HG03045 (cell line): ENCODE measurements around the gene UCHL3.

Experiments
- ATAC-seq: cut with Tn5 transposase; IDR thresholded peaks from one replicate; pipeline ENCODE4 v1.9.1; 2021; ENCODE audit warnings: mild to moderate bottlenecking, moderate library complexity; ENCODE audit not compliant: unreplicated experiment

Gene UCHL3

DNA sequence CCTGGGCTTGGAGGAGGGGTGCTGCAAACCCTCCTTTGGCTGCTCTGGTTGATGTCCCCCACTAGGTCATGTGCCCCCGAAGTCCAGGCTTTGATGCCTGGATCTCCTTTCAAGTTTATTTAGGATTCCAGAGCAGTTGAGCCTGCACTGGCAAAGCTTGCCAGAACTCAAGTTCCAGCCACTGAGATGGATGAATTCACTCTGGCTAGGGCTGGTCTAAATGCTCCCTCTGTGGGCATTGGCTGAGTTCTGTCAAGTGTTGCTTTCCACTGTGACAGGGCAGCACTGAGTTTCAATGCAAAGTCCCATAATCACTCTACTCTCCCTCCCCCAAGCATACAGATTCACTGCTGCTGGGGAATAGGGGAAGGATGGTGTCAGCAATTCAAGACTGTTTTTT is 68.7 kb downstream of the UCHL3 start:
- no peak for ATAC-seq

DNA sequence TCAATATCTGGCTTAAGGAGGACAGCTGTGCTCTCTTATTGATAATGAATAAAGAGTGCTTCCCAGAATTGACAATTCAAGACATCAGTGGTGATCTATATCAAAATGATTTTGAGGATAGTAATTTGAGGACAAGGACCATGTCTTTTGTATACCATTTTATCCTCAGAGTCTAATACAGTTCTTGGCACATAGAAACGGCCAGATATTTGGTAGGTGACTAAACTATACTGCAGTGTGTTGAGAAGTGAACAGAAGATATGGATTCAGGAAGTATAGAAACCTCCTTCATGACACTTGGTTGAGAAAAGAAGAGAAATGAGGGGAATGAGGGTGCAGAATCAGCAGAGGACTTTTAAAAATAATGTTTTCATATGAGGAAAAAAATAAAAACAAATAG is 70.4 kb downstream of the UCHL3 start:
- no peak for ATAC-seq

DNA sequence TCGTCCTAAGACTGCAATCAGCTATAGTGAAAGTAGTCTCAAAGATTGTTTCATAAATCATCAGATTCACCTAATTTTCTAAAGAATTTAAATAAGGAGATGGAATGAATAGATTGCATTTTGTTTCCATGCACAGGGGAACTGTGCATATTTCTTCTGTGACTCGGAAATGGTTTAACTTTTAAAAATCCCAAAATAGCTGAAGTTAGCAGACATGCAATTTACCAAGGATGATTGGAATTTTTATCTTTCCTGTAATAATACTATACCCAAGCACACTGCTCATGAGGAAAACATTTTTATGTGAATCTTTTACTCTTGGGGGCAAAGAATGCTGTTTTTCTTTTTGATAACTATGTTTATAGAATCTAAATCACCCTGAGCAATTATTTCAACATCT is 71.6 kb downstream of the UCHL3 start:
- no peak for ATAC-seq

DNA sequence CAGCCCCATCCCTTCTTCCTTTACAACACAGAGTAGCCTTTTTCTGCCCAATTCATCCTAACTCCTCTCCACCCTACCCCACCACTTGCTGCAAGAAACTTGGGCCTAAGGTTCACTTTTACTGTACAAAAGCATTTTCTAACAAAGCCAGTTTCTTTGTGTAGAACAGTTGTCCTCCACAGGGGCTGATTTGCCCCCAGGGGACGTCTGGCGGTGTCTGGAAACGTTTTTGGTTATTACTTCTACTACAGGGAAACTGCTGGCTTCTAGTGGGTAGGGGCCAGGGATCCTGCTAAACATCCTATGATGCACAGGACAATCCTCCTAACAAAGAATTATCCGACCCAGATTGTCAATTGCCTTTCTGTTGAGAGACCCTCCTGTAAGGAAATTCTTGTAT is 79.2 kb downstream of the UCHL3 start:
- ATAC-seq = no peak

DNA sequence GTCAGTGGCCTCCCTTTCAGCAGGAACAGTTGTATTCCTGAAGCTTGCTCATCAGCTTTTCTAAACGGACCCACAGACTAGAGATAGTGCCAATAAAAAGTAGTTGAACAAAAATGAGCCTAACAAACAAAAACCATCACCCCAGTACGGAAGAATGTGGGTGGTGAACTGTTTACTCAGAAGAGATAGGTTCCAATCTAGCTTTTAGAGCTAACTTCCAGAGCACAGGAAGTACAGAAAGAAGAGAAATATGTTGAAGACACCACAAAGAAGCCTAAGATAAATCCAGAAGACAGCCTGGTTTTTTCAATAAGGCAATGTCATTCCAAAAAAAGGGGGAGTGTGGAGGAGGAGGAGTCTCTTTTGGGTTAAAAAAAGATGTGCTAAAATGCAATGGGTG is 83.7 kb downstream of the UCHL3 start:
- no peak for ATAC-seq

DNA sequence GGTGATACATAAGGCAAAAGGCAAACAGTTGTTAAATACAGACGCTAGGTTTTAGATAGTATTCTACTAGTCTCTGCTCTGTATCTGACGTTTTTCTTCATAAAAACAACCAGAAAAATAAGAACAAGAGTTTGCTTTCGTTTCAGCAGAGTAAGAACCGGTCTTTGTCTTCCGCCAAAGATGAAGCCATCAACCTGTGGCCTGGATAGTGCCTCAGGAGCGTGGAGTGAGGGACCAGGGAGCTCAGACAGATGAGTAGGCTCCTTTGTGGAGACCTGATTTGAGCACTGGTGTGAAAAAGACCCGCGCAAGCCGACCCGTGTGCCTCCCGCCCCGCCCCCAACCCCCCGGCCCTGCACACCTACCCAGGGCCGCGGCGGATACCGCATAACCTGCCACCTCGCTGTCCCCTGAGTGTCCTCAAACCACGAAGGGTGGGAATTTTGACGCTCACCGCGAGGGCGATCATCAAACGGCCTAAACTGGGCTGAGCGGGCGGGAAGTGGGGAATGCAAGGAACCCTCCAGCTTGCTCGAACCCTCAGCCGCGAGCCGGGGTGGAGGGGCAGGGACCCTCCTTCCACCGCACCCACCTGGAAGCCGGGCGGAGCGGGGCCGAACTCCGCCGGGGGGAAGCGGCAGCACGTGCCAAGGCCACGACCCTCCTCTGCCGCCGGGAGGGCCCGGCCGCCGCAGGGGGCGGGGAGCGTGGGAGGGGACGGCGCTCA is 85.7 kb downstream of the UCHL3 start:
- no peak for ATAC-seq

DNA sequence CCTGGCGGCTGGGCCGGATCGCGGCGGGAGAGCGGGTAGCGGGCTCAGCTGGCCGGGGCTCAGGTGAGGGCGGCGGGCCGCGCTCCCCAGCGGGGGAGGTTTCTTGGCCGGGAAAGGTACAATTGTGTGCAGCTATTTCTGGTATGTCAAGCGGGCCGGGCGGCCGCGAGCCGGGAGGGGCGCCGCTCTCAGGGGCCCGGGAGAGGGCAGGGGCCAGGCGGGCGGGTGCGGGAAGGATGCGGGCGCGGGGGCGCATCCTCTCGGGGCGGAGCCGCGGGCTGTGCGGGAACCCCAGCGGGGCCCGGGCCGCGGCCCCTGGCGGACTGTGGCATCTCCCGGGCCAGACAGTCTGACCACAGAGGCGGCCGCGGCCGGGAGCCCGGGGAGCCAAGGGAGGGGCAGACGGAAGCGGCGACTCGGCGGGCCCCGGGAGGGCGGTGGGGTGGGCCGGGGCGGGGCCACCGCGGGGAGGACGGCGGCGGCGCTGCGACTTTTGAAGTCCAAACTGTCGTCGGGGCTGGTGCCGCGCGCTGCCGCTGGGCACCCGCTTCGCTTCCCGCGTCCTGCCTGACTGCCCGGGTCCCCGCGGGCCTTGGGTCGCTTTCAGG is 86.3 kb downstream of the UCHL3 start, which contains the start of gene LMO7:
LMO7 (plus strand) TSS at position 503 of the 608 bp plus-strand sequence. CDS start 328 bp downstream, outside the sequence.
- peak; percentile 65 for ATAC-seq

DNA sequence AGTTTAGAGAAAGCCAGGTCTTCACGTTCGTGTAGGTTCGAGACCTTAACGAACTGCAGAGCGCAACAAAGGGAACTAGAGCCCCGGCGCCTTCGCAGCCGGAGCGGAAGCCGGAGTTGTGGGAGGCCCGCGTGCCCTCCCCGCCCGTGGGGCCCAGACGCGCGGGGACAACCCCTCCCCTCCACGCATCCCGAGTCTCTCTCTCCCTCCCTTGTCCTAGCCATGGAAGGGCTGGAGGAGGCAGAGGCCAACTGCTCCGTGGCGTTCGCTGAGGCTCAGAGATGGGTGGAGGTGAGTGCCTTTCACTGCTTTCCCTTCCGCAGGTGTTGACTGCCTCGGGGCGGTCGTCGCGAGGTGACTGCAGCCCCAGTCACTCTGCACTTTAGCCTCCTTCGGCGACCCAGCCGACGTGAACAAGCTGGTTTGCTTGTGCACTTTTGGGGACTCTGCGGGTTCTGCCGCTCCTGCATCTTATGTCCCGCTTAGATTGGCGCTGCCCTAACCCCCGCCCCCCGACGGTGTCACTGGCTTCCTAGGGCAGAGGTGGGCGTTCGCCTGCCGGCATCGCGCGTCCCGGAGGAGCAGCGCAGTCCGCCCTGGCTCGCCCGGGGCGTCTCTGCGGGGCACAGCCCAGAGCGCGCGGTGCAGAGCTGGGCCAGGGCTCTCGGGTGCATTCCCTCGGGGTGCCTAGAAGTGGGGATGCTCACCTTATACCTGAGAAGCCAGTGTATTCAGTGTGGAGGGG is 87.0 kb downstream of the UCHL3 start:
- peak; percentile 47 for ATAC-seq

DNA sequence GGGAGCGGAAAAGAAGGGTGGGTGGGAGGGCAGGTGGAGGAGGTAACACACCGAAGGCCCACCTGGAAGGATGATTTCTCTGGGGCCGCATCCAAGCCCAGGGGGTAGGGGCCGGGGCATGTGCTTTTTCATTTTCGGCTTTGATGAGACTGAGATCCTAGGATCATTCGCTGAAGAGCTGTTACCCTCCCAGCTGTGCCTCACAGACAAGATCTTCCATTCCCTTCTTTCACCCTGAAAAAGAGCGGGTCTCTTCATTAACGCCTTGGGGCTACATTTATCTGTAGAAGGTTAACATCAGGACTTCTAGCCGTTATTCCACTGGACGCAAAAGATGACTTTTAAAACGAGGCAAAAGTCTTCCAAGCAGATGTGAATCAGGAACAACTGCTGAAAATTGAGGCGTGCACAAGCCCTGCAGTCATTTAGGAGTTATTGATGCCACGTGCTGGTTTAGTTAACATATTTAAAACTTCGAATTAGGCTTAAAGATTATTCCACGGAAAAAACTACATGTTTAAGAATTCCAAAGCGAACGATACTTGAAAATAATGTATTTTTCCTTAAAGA is 87.7 kb downstream of the UCHL3 start:
- ATAC-seq = no peak

DNA sequence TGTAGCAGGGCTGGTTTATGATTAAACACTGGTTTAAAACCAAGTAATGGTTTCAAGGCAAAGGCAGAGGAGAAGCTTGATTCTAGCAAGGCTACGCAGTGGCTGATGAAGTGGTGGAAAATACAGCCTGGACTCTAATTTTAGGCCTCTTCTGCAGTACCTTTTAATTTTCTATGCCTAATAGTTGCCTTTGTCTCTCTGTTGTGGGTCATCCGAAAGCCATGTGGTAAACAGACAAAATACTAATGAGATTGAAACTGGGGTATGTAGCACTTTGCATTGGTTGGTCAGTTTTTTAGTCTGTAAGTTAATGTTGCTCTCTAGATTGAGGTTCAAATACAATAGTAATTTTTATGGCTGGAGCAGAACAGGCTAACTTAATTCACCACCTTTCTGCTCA is 89.9 kb downstream of the UCHL3 start:
- no peak for ATAC-seq

DNA sequence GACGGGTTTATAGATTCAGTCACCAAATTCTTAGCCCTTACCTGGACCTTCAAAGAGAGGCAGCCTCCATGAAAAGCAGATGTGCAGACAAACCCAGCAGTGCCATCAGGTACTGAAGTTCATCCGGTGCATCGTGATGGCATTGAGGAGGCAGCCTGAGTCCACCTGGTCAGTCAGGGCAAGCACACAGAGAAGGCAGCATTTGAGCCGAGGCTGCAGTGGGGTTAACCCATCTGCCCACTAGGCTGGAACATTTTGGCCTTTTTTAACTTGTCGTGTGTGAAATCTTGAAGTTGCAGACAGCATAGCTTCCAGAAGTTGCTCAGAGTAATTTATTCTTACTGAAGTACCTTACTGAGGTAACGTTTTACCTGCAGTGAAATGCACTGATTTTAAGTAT is 91.4 kb downstream of the UCHL3 start:
- ATAC-seq = no peak

DNA sequence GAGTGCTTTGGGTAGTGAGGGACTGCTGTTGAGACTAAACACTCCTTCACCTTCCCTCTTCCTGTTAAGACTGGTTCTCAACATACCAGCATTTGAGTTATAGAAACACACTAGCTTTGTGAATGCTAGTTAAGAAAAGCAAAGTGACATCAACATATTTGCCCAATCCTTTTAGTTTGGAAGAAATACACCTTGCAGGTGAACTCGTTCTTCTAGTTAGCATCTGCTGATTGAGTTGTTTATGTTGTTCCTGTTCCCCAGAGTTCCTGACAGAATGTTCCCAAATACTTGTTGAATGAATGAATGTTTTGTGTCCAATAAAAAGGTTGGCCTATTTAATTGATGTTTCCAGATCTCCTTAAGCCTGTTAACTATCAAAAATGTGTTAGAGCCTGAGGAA is 93.6 kb downstream of the UCHL3 start:
- ATAC-seq = no peak

DNA sequence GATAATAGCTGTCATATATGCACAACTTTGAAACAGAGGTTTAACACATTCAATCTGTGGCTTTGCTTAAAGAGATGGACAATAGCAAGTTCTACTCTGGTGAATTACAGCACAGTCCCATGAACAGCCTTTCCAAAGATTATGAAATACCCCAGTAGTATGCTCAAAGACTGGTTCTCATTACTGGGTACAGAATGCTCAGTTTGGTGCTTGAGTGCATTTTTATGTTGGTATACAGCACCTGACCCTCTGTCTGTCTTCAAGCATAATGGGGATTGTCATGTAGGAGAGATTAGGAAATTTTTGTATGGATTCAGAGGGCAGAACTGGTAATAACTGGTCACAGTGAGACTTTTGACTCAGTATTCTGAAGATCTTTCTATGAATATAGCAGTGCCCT is 94.1 kb downstream of the UCHL3 start:
- no peak for ATAC-seq

DNA sequence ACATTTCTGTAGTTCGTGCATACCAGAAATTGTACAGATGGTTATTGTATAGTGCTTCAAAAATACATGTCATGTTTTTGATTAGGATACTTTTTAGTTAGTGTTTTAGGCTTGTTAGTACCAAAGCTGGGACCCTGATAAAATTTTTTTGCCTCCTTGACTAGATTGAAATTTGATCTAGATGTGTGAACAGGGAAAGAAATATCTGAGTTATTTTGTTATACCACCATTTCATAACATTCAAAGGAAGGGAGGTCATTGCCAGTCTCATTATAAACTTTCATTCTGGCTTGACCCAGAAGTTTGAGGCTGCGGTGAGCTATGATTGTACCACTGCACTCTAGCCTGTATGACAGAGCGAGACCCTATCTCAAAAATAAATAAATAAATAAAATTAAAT is 95.5 kb downstream of the UCHL3 start:
- ATAC-seq = no peak

DNA sequence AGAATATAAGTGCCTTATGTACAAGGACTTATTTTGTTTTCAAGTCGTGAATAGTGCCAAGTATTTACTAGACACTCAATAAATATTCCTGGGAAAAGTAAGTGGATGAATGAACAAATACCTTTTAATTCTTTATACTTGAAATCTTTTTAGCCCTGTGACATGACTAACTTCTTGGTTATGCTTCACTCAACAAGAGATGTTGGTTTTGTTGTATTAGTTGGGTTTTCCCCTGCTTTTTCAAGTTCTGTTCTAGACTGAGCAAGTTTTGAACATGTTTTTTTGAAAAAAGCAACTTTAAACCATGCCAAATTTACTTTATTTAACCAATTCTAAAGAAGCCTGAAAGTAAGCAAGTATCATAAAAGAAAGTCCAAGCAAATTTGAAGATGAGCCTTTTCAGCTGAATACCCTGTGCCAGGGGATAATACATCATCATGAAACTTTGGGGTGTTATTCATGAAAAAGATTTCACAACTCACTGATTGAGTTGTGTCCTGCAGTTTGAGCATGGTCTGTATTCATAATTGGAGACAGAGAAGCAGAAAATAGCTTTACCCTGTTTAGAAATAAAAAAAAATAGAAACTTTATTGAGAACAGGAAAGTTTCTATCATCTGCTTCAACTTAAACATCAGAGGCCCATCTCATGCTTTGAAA is 97.7 kb downstream of the UCHL3 start:
- ATAC-seq = peak; percentile 80

DNA sequence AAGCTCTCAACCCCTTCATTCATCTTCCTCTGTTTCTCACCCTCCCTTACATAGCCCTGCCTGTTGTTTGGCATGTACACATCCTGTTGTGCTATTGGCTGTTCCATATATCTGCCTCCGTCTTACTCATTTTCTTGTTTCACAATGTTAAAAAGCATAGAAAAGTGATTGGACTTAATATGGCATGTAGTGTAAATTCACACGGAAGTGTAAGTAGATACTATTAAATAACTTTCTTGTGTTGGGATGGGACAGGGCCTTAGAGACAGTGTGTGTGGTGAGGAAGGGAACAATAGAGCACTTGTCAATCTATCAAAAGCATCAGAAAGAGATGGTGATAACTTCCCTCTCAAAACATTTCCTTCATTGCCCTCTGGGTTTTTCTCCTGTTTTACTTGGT is 98.9 kb downstream of the UCHL3 start:
- no peak for ATAC-seq

DNA sequence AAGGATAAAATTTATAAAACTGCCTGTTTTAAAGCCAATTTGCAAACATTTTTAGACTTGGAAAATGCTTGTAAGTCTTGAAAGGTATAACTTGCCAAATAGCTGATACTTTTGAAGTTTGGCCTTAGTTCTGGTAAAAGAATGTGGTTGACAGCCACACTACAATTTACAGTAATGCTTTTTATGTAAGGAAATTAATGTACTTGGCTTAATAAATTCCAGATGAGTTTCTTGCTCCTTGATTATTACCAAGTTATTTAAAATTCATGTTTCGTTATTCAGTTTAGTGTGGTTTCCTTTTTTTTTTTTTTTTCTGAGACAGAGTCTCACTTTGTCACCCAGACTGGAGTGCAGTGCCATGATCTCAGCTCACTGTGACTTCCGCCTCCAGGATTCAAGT is 101.4 kb downstream of the UCHL3 start:
- no peak for ATAC-seq

DNA sequence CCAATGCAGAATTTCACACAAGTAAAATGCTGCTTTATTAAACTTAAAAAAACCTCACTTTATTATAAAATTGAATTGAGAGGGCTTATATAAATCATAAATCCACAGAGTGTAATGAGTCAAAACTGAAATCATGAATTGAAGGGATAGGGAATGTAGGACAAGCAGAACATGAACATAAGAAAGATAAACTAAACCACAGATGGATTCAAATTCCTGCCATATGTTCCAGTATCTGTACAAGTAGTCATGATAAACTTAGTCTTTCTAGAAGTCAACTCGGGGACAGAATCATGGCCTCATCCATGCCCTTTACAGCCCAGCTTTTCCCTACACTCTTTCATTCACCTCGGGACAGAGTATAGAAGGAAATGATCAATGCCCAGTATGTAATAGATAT is 103.1 kb downstream of the UCHL3 start:
- ATAC-seq = no peak
